A673 (cell line): Measurements from ENCODE around the gene ARL10. TPM values are rescaled to one million over a fixed set of nuclear protein-coding genes. Genes with fewer than 3 reads are reported as not detected.

Experiments used
- BruUV-seq: library from RNA; stranded (reverse); fragments of 400-500 nt; replicated peaks from 2 replicates; lab custom pipeline; 2021; lab: Mats Ljungman, UMichigan
- CTCF ChIA-PET: fragments of 300-600 bp; sonication (Branson Sonifier 250); formaldehyde crosslinking; loops from one replicate; lab custom pipeline; 2022; ENCODE audit warnings: antibody characterized with exemption; lab: Charles Lee
- POLR2A ChIA-PET: fragments of 300-600 bp; sonication (Branson Sonifier 250); formaldehyde crosslinking; loops from one replicate; lab custom pipeline; 2022; ENCODE audit warnings: antibody characterized with exemption; ENCODE audit not compliant: low non-redundant PET; lab: Charles Lee
- DNase-seq: peaks from one replicate; pipeline ENCODE4 v3.0.0-alpha.2; 2015; ENCODE audit warnings: low spot score
- H3K27ac ChIP-seq: fragments of 200-600 bp; sonication (generic); 2 replicates; pipeline ENCODE4 v1.5.1; 2016; ENCODE audit warnings: mixed run types, low read depth, mild to moderate bottlenecking, mixed read lengths, antibody characterized with exemption, low read length; ENCODE audit not compliant: poor library complexity, severe bottlenecking
- H3K27me3 ChIP-seq: fragments of 200-600 bp; sonication (generic); replicated peaks from 2 replicates; pipeline ENCODE4 v1.6.1; 2017; ENCODE audit warnings: mixed run types, low read depth, mild to moderate bottlenecking, mixed read lengths, antibody characterized with exemption, low read length; ENCODE audit not compliant: insufficient read depth, poor library complexity
- H3K36me3 ChIP-seq: fragments of 200-600 bp; sonication (generic); 2 replicates; pipeline ENCODE4 v1.6.1; 2016; ENCODE audit warnings: mixed run types, mild to moderate bottlenecking, mixed read lengths, antibody characterized with exemption, low read length; ENCODE audit not compliant: insufficient read depth, poor library complexity, severe bottlenecking
- H3K4me1 ChIP-seq: fragments of 200-600 bp; sonication (generic); 2 replicates; pipeline ENCODE4 v1.6.1; 2017; ENCODE audit warnings: mixed run types, mild to moderate bottlenecking, mixed read lengths, antibody characterized with exemption, low read length; ENCODE audit not compliant: insufficient read depth, poor library complexity, severe bottlenecking
- H3K4me3 ChIP-seq: fragments of 200-600 bp; sonication (generic); 2 replicates; pipeline ENCODE4 v1.5.1; 2016; ENCODE audit warnings: low read depth, mixed run types, mild to moderate bottlenecking, mixed read lengths, low read length; ENCODE audit not compliant: poor library complexity, severe bottlenecking
- H3K9me3 ChIP-seq: fragments of 200-600 bp; sonication (generic); 2 replicates; pipeline ENCODE4 v1.6.1; 2016; ENCODE audit warnings: mixed run types, low read depth, mild to moderate bottlenecking, mixed read lengths, antibody characterized with exemption, low read length; ENCODE audit not compliant: poor library complexity, severe bottlenecking
- EZH2 ChIP-seq: fragments of 200-600 bp; sonication (generic); IDR thresholded peaks from 2 replicates; pipeline ENCODE4 v1.6.1; 2017; ENCODE audit warnings: borderline replicate concordance, low read depth, mild to moderate bottlenecking, mixed read lengths, antibody characterized with exemption, low read length; ENCODE audit not compliant: poor library complexity, severe bottlenecking
- intact Hi-C: fragments of 100-400 bp; cut with micrococcal nuclease; formaldehyde crosslinking; loops from one replicate; pipeline ENCODE4 v1.10.0; 2022; ENCODE audit not compliant: unreplicated experiment
- total RNA-seq: library from RNA; stranded (reverse); gene quantifications from 2 replicates; pipeline ENCODE4 v1.2.3, GENCODE V29; 2021
- TF ChIP-seq, protein P1 (sequence below): fragments of 300-800, 200-600 bp; sonication (generic); conservative IDR thresholded peaks from 2 replicates; pipeline ENCODE4 v1.5.1; 2017; ENCODE audit warnings: low read depth, mild to moderate bottlenecking, antibody characterized with exemption, low read length, moderate library complexity, mixed read lengths

Gene ARL10
- total RNA-seq, 1 experiment from 2014 or later, result 13.6 TPM

DNA sequence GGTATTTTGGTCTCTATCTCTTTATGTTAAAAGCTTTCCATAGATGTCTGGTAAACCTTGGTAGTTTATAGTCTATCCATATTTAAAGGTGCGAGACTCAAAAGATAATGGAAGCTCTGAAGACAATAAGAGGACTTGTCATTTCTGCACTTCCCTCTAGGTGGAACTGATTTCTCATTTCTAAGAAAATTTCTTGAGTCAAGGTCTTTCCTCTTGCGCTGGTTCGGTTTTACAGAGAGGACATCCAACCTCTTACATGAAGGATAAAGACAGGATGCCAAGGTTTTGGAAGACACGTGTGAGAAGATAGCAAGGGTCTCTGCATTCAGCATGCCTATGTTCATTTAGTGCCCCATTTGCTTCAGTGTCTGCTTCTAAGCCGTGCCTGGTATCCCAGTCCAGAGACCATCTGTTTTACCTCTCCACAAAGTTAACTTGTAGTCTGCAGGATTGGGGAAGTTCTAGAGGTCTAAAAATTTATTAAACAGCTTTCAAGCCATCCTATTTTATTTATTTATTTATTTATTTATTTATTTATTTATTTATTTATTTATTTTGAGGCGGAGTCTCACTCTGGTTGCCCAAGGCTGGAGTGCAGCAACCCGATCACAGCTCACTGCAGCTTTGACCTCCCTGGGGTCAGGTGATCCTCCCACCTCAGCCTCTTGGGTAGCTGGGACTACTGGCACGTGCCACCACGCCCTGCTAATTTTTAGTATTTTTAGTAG is 45.3 kb upstream of the ARL10 start:
- TF ChIP-seq EZH2, result no peak
- TF ChIP-seq, protein P1, sequence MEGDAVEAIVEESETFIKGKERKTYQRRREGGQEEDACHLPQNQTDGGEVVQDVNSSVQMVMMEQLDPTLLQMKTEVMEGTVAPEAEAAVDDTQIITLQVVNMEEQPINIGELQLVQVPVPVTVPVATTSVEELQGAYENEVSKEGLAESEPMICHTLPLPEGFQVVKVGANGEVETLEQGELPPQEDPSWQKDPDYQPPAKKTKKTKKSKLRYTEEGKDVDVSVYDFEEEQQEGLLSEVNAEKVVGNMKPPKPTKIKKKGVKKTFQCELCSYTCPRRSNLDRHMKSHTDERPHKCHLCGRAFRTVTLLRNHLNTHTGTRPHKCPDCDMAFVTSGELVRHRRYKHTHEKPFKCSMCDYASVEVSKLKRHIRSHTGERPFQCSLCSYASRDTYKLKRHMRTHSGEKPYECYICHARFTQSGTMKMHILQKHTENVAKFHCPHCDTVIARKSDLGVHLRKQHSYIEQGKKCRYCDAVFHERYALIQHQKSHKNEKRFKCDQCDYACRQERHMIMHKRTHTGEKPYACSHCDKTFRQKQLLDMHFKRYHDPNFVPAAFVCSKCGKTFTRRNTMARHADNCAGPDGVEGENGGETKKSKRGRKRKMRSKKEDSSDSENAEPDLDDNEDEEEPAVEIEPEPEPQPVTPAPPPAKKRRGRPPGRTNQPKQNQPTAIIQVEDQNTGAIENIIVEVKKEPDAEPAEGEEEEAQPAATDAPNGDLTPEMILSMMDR, result peak; percentile 36; the same call in 1 of the 2 replicates
- Histone ChIP-seq H3K27ac (no peak overlapping the region), H3K4me1 (no peaks in the 10 kb centered on the region), H3K9me3 (no peaks in the 10 kb centered on the region), H3K4me3 (no peak overlapping the region), H3K36me3 (peaks cover 12% of the 10 kb centered on the region), H3K27me3 (no peaks in the 10 kb centered on the region)
- CTCF ChIA-PET, result no interaction called here
- POLR2A ChIA-PET, result no interaction called here
- no TSS peak for BruUV-seq
- peak; percentile 15 for DNase-seq
- intact Hi-C loops, result no loop called here

DNA sequence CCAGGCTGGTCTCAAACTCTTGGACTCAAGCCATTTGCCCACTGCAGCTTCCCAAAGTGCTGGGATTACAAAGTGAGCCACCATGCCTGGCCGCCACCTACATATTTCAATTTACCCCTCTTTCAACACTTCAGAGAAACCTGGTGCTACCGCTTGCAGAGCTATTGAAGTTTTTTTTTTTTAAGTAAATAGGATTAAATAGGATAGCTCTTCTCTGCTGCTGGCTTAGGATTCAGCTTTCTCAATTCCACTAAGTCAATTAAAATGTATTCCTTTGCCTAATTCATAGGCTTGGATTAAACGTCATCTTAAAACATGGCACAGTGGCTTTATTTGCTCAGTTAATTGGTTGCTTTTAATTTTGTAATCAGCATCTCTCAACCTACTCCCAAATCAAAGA is 44.7 kb upstream of the ARL10 start:
- intact Hi-C loops, result no loop called here
- no peaks in the 10 kb centered on the region for H3K27me3 ChIP-seq
- H3K27ac ChIP-seq, result no peak overlapping the region
- peak; percentile 3 for DNase-seq
- POLR2A ChIA-PET, result no interaction called here
- TF ChIP-seq EZH2, result no peak
- TF ChIP-seq, protein P1, result no peak
- CTCF ChIA-PET, result no interaction called here
- peaks cover 12% of the 10 kb centered on the region for H3K36me3 ChIP-seq
- no peak overlapping the region for H3K4me3 ChIP-seq
- no peaks in the 10 kb centered on the region for H3K4me1 ChIP-seq
- BruUV-seq, result no TSS peak
- no peaks in the 10 kb centered on the region for H3K9me3 ChIP-seq

DNA sequence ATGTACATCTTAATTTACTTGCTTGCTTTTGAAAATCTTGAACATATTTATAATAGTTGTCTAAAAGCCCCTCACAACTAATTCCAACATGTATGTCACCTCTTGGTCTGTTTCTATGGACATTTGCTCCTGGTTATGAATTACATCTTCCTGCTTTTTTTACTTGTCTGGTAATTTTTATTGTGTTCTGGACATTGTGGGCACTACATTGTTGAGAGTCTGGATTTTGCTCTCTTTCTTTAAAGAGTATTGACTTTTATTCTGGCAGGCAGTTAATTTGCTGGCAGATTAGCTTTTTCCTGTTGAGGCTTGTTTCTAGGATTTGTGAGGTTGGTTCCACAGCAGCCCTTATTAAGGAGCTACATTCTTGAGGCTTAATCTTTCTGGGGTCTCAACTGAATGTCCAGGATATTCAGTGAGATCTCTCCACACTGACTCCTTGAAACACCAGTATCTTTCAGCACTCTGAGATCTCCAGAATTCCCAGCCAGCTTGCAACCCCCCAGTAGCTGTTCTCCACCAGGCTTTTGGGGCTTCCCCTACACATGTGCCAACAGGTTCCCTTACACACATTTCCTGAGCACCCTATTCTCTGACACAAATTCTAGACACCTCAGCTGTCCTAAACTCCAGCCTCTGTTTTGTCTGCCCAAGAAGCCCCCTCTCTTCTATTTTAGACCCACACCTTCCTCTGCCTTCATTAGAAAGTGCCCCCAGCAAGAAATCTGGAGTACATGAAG is 31.1 kb upstream of the ARL10 start:
- no peak for DNase-seq
- Histone ChIP-seq H3K9me3 (peaks cover 3% of the 10 kb centered on the region), H3K36me3 (peaks cover 10% of the 10 kb centered on the region), H3K27me3 (no peaks in the 10 kb centered on the region), H3K4me3 (no peak overlapping the region), H3K4me1 (no peaks in the 10 kb centered on the region), H3K27ac (no peak overlapping the region)
- CTCF ChIA-PET, result no interaction called here
- POLR2A ChIA-PET, result no interaction called here
- BruUV-seq, result no TSS peak
- intact Hi-C loops, result no loop called here
- TF ChIP-seq, protein P1, result no peak
- no peak for TF ChIP-seq EZH2
